GM21786 (cell line): ENCODE measurements around the gene PMCH.
"Not testable (repeated sequence)": the region's sequence is repeated elsewhere in the genome, so short reads cannot be mapped to it uniquely, and the experiment has no call there.

Source experiments
- ATAC-seq: cut with Tn5 transposase; IDR thresholded peaks from one replicate; pipeline ENCODE4 v1.9.1; 2021; ENCODE audit not compliant: unreplicated experiment

PMCH gene

GRCh38 chr12:102147062-102147587 is 50.5 kb downstream of the PMCH start:
- ATAC-seq, result not testable (repeated sequence)
